Lower lobe of right lung (tissue), 2 donors: ENCODE results near the gene DPM2. TPM values are rescaled to one million over a fixed set of nuclear protein-coding genes. Genes with fewer than 3 reads are reported as not detected.

Experiments
- ATAC-seq, 2 donors: fragments of 200-7000 bp; cut with Tn5 transposase; one replicate each; pipeline ENCODE4 v1.9.1; 2020 to 2022; ENCODE audit warnings: mild to moderate bottlenecking in 2 of 2, moderate library complexity in 2 of 2
- DNase-seq: peaks from one replicate; pipeline ENCODE4 v3.0.0-alpha.2; 2020
- H3K27ac ChIP-seq: fragments of 200-600 bp; one replicate; pipeline ENCODE4 v1.8.0; 2022
- H3K27me3 ChIP-seq: fragments of 200-600 bp; one replicate; pipeline ENCODE4 v1.8.0; 2022; ENCODE audit warnings: low read depth
- H3K36me3 ChIP-seq: fragments of 200-600 bp; one replicate; pipeline ENCODE4 v1.8.0; 2022; ENCODE audit warnings: mild to moderate bottlenecking
- H3K4me1 ChIP-seq: fragments of 200-600 bp; one replicate; pipeline ENCODE4 v1.8.0; 2022
- H3K4me3 ChIP-seq: fragments of 200-600 bp; one replicate; pipeline ENCODE4 v1.8.0; 2022; ENCODE audit warnings: mild to moderate bottlenecking
- H3K9me3 ChIP-seq: fragments of 200-600 bp; one replicate; pipeline ENCODE4 v1.8.0; 2022
- intact Hi-C: fragments of 100-400 bp; cut with DNase I; formaldehyde crosslinking; loops from one replicate; pipeline ENCODE4 v1.11.0; 2022
- total RNA-seq: library from RNA; stranded (reverse); fragmentation: NEBNext Ultra II Directional; extraction: Animal tissue kit (Norgen Biotek cat#: 25700); gene quantifications from one replicate; pipeline ENCODE4 v1.2.1, GENCODE V29; 2021
- TF ChIP-seq, protein P1 (sequence below): fragments of 200-600 bp; IDR thresholded peaks from one replicate; pipeline ENCODE4 v1.8.0; 2022; ENCODE audit warnings: antibody characterized with exemption, mild to moderate bottlenecking
- donor health status: DM: no; HTN: yes; CAD: no; lungs with severe emphysema.

Gene DPM2
- total RNA-seq, 1 donor from 2014 or later = 33.7 TPM

DNA sequence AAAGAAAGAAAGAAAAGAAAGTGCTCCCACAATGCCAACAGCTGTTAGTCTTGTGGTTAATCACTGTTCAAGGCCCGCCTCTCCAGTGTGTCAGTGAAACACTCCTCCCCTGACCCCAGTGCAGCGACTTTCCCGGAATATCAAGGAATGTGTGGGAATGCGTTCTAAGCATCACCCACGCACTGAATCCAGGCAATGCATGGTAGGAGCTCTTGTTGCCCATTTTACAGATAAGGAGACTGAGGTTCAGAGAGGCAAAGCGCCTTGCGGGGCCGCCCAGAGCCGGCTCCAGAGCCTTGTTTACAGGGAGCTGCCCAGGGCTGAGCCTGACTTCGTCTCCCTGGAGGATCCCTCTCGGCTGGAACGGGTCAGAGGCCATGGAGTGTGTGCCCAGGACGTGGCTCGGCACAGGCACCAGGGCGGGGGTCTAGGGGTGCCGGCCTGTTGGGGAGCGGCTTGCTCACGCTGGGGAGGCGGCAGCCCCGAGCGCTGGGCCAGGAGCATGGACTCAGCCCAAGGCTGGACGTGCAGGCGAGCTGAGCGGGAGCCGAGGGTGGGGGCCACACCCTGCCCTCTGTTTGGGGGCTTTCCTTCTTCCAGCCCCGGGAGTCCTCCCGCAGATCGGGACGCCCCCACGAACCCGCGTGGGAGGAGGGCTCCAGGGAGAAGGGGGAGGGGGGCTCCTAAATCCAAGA is 39.1 kb downstream of the DPM2 start:
- intact Hi-C loops = no loop called here
- TF ChIP-seq, protein P1, sequence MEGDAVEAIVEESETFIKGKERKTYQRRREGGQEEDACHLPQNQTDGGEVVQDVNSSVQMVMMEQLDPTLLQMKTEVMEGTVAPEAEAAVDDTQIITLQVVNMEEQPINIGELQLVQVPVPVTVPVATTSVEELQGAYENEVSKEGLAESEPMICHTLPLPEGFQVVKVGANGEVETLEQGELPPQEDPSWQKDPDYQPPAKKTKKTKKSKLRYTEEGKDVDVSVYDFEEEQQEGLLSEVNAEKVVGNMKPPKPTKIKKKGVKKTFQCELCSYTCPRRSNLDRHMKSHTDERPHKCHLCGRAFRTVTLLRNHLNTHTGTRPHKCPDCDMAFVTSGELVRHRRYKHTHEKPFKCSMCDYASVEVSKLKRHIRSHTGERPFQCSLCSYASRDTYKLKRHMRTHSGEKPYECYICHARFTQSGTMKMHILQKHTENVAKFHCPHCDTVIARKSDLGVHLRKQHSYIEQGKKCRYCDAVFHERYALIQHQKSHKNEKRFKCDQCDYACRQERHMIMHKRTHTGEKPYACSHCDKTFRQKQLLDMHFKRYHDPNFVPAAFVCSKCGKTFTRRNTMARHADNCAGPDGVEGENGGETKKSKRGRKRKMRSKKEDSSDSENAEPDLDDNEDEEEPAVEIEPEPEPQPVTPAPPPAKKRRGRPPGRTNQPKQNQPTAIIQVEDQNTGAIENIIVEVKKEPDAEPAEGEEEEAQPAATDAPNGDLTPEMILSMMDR = no peak
- no peaks in the 10 kb centered on the region for H3K9me3 ChIP-seq
- DNase-seq (peak; percentile 64), ATAC-seq (peak; percentile 52 to 54)
- no peaks in the 10 kb centered on the region for H3K27me3 ChIP-seq
- peak overlapping the region; percentile 99 for H3K4me3 ChIP-seq
- peak overlapping the region; percentile 91 for H3K27ac ChIP-seq
- peaks cover 30% of the 10 kb centered on the region for H3K36me3 ChIP-seq
- H3K4me1 ChIP-seq = peaks cover 58% of the 10 kb centered on the region

DNA sequence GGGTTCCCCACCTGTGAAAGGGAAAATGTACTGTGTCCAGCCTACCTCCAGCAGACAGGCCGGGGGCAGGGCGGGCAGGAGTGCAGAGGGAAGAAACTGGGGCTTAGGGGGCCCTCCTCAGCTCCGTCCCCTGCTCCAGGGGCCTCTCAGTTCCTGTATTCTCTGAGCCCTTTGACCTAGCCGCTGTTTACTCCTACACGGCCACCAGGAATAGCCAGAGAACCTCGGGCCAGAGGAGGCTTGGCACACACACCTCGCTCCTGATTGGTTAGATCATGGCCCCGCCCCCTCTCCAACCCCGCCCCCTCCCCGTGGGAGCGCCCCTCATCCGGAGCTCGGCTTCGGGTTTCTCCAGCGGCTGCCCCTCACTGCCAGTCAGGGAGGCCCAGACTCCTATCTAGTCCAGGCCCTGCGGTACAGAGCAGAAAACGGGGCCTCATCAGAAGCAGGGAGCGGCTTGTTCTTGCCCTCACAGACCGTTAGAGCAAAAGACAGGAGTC is 40.4 kb downstream of the DPM2 start:
- TF ChIP-seq, protein P1 = no peak
- ATAC-seq = peak; percentile 74 to 79
- H3K36me3 ChIP-seq = peaks cover 43% of the 10 kb centered on the region
- intact Hi-C loops = no loop called here
- peak overlapping the region; percentile 99 for H3K4me3 ChIP-seq
- H3K9me3 ChIP-seq = no peaks in the 10 kb centered on the region
- H3K27me3 ChIP-seq = no peaks in the 10 kb centered on the region
- peaks cover 46% of the 10 kb centered on the region for H3K4me1 ChIP-seq
- DNase-seq = peak; percentile 83
- H3K27ac ChIP-seq = peak overlapping the region; percentile 91

DNA sequence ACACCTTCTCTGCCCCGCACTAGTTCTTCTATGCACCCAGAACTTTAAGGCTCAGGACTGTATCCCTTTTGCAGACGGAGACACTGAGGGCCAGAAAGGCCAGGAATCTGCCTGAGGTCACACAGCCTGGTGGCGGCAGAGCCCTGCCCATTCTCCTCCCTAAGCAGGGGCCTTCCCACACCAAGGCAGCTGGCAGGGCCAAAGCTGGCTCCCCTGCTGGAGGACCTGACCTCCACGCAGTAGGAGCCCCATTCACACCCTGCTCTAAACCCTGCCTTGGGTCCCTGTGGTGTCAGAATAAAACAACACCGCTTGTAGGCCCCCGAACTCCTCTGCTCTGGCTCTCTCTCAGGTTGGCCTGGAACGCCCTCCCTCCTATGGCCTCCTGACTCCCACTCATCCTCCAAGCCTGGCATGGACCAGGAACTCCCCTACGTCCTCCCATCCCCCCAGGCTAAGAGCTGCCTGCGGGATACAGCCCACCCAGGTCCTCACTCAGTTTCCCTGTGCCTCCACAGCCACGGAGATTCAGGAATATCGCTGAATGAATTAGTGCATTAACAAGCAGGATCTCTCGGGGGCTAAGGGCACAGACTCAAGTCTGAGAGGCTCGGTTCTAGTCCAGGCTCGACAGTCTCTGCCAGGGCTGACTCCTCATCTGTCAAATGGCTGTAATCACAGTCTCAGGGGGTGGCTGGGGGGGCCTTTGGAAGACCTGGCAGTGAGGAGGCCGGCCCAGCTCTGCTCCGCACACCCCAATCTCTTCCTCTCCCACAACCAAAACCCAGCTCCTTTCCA is 41.1 kb downstream of the DPM2 start:
- intact Hi-C loops = no loop called here
- DNase-seq = no peak
- Histone ChIP-seq H3K27me3 (no peaks in the 10 kb centered on the region), H3K36me3 (peaks cover 48% of the 10 kb centered on the region), H3K27ac (peak overlapping the region; percentile 91), H3K9me3 (no peaks in the 10 kb centered on the region), H3K4me3 (peak overlapping the region; percentile 99), H3K4me1 (peaks cover 41% of the 10 kb centered on the region)
- TF ChIP-seq, protein P1 = no peak
- no peak for ATAC-seq

DNA sequence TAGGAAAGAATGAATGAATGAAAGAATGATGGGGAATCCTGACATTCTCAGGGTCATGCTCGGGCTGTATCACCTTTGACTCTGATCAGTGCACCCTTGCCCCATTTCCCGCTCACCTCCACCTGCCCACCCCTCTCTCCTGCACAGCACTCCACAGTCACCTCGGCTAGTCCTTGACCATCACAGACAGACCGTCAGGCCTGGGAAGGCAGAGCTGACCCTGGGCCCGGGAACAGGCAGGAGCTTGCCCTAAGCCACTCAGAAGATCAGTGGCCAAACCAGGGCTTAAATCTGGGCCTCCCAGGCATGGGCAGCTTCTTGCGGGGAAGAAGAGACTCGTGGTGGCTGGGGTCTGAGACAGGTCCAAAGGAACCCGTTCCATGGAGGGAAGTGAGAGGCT is 41.8 kb downstream of the DPM2 start:
- Histone ChIP-seq H3K36me3 (peaks cover 54% of the 10 kb centered on the region), H3K27ac (no peak overlapping the region), H3K4me1 (peaks cover 36% of the 10 kb centered on the region), H3K9me3 (no peaks in the 10 kb centered on the region), H3K4me3 (no peak overlapping the region), H3K27me3 (no peaks in the 10 kb centered on the region)
- intact Hi-C loops = no loop called here
- TF ChIP-seq, protein P1 = no peak
- DNase-seq (no peak), ATAC-seq (no peak)

DNA sequence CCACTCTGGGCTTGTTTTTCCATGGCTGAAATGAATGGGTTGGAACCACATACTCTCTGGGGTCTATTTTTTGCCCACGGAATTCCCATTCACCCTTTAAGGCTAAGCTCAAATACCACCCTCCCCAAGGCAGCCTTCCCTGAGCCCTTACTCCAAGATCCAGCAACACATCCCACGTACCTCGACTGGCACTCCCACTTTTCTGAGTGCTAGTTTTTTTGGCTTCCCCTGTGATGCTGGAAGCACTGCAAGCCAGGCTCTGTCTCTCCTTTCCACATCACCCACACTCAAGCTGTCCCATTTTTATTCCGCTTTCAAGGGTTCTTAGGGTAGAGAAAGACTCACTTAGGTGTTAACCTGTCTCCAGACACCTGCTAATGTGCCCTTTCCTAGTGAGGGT is 44.3 kb downstream of the DPM2 start:
- intact Hi-C loops = no loop called here
- Histone ChIP-seq H3K36me3 (peaks cover 77% of the 10 kb centered on the region), H3K4me1 (peaks cover 22% of the 10 kb centered on the region), H3K27ac (no peak overlapping the region), H3K27me3 (no peaks in the 10 kb centered on the region), H3K9me3 (no peaks in the 10 kb centered on the region), H3K4me3 (no peak overlapping the region)
- ATAC-seq (no peak), DNase-seq (no peak)
- TF ChIP-seq, protein P1 = no peak
